GM19240 (cell line): Measurements from ENCODE around the gene FAM177B.

Experiments used
- DNase-seq: peaks from one replicate; pipeline ENCODE4 v3.0.0; 2011; ENCODE audit warnings: low spot score; ENCODE audit not compliant: insufficient read length

FAM177B gene

DNA sequence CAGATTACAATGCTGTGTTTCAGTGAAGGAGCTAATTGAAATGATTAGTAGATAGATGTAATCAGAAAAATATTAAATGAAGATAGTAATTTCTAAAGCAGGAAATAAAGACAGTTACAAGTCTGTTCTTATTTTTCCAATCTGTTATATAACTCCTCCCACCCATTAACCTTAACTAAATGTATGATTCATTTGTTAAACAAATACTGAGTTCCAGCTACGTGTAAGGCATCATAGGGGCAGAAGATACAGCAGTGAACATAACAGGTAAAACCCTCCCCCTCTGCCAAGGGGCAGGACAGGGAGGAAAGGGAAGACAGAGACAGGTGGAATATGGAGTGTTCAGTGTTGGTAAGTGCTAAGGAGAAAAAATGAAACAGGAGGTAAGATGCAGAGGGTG, at the start of gene FAM177B:
Gene FAM177B (plus strand): TSS at position 231 of the 400 bp plus-strand sequence. CDS start 9,344 bp downstream, outside the sequence.
- no peak for DNase-seq

DNA sequence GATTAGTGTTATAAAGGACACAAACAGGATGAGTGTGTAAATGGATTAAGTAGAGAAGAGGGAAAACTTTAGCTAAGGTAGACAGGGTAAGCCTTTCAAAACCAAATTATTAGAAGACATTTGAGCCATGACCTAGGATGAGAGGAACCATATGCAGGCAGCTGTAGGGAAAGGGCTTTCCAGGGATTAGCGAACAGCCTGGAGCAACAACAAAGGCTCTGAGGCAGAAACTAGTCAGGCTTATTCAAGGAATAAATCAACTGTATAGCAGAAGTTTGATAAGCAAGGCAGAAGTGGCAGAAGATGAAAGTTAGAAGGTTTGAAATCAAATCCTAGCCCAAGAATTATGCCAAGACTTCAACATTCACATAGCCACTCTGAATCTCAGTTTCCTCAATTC, 46.0 kb upstream of the FAM177B start:
- DNase-seq, result no peak

DNA sequence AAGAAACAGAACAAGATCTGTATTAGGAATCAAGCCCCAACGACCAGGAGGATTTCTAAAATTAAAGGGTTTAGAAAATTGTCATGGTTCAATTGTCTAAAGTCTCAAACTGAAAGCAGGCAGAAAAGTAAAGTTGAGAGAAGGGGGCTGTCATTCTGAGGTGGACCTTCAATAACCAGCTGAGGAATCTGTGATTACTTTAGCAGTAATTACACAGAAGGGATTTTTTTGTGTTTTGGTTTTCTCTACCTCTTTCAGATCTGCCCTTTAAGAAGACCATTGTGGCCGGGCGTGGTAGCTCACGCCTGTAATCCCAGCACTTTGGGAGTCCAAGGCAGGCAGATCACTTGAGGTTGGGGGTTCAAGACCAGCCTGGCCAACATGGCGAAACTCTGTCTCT, 42.1 kb upstream of the FAM177B start:
- DNase-seq, result no peak

DNA sequence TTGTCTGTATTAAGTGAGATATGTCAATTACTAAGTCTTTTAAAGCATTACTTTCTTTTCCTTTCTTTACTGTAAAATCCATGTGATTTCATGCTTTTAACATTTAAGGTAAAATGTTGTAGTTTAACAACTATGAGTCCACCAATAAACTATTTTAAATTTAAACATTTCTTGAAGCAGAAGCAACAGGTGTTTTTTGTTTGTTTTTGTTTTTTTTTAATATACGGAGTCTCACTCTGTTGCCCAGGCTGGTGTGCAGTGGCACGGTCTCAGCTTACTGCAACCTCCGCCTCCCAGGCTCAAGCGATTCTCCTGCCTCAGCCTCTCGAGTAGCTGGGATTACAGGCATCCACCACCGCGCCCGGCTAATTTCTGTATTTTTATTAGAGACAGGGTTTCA, 40.3 kb upstream of the FAM177B start:
- DNase-seq, result no peak

DNA sequence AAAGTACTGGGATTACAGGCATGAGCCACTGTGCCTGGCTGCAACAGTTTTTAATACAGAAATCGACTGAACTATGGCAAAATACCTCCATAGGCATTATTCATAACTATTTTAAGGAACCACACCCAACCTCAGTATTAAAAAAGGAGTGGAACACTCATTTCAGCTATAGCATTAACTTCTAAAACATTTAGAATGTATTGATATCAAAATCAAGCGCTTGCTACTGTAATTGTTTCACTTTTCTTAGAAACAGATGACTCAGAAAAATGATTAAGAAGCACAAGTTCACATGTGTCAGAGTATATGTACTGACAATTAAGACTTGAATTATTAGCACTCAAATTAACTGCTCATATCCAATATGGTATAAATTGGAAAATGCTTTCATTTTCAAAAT, 39.8 kb upstream of the FAM177B start:
- no peak for DNase-seq

DNA sequence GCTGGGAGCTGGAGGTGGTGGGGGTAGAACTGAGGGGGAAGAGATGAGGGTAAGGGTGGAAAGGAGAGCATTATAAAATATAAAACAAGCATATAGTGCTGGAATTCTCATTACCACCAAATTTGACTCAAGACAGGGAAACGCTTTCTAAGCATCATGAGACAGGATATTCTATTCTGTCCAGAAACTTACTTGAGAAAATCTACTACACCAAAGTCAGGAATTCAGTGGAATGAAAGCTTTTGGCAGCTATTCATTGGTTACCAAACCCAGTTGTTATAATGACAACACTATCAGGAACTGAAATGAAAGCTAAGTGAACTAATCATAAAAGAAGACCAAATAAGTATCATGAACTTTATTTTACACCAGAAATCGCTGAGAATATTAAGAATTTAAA, 39.2 kb upstream of the FAM177B start:
- DNase-seq, result no peak

DNA sequence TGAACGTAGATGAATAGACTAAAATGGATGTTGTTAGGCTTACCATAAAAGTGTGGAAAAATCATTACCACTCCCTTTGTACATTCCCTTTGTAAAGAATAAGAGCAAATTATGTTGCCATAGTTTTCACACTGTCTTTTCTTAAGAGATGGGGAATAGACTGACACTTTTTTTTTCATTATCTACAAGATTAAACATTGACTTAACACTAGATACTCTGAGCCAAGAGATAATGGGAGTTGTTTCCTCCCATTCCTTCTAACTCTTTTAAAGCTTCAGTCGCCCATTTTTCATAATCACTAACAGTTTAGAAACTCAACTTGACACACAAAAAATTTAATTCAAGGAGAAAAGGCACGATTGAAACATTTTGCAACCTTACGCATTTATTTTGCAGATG, 34.8 kb upstream of the FAM177B start:
- no peak for DNase-seq

DNA sequence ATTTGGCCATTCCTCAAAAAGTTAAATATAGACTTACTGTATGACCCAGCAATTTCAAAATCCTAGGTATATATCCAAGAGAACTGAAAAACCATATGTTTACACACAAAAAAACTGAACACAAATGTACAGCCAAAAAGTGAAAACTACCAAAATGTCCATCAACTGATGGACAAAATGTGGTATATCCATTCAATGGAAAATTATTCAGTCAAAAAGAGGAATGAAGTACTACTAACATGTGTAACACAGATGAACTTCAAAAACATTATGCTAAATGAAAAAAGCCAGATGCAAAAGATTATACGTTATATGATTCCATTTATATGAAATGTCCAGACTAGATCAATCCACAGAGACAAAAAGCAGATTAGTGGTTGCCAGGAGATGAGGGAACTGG, 32.7 kb upstream of the FAM177B start:
- no peak for DNase-seq

DNA sequence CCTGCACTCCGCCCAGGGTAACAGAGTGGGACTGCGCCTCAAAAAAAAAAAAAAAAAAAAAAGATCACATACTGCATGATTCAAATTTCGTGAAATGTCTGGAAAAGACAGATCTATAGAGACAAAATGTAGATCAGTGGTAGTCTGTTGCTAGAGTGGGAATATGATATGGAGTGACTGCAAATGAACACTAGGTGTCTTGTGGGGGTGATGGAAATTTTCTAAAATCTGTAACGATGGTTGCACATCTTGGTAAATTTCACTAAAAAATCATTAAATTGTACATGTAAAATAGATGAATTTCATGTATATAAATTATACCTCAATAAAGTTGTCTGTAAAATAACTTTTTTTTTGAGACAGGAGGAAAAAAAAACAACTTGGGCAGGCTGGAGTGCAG, 30.2 kb upstream of the FAM177B start:
- no peak for DNase-seq

DNA sequence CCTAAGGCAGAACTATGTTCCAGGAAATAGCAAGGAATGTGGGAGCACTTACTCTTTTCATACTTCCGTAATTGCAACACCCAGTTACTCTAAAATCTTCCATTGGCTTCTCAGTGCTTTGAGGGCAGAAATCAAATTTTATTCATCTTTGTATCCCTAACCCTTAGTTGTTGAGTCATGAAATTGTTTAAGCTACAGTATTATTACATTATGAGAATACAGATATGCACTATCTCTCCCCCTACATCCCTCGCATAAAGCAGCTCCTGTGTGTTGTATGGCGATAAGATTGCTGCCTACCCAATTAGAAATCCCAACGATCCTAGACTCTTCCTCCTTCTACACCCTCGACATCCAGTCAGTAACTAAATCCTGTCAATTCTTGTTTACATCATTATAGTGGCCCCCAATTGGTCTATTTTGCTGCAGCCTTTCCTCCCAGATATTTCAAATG, 27.3 kb upstream of the FAM177B start:
- DNase-seq, result no peak

DNA sequence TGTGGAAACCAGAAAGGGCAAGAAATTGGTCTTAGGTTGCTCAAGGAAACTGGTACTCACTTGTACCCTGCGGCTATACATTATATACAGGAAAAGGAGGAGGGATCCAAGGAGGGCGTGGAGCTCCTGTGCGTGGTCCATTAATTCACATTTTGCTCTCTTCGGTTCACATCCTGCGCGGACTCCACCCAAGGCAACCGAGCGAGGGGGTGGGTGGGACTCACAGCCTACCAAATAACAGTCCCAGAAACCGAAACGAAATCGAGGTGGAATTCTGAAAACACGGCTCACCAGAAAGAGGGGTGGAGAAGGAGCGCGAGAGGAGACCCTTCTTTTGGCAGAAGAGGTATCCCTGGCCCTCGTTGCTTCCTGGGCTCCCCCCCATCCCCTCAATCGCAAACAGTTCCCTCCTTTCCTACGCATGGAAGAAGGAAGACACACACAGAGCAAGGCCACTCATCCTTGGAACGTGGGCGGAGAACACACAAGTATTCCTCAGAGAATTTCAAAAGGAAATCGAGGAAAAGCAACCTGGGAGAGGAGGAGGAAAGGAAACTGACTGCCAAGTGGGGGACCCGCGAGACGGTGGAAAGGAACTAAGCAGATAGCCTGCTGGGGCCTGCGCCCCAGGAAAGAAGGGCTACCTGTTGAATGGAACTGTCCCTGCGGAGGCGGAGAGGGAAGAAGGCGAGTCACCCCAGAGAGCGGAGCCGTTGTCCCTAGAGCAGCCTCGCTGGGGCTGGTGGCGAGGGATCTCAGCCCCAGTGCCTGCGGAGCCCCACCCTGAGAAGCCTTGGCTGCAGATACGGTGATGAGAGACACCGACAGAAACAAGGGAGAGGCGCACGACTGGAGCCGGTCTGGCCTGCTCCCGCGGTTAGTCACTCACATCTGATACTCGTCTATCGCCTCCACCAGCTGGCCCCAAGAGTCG, 25.4 kb upstream of the FAM177B start:
- DNase-seq, result no peak

DNA sequence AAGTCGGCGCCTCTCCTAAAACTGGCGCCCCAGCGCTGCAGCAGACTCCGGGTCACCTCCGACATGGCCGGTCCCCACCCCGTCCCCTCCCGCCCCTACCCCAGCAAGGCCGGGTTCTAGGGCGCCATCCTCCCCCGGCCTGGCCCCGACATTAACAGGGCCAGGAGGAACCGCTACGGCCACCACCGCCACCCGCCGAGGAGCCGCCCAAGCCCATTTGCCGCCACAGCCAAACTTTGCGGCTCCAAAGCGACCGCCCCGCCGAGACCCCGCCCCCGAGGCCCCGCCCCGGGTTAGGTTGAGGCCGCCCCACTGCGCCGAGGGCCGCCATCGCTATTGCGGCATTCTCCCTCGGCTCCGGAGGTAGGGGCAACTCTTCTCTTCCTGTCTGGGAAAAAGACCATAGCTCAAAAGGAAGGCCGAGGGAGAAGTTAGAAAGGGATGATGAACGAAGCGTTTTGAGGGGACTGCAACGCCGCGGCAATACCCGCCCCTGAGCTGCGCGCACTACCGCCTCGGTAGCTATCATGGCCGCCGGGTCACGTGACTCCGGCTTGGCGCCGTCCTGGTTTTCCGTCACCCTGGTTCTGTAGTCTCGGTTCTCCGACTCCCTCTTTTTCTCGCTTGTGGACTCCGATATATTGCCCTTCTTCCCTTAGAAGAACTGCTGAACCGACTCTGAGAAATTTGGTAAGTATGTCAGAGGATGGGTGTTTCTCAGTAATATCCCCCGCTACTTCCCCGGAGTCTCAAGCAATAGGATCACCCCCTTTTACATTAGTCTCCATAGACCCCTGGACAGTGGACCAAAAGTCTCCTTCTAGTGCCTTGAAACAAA, 24.5 kb upstream of the FAM177B start, which contains the start of the genes AIDA and BROX:
Gene AIDA (minus strand): TSS at position 239 of the 838 bp plus-strand sequence. CDS start 174 bp downstream, at position 65.
Gene BROX (plus strand): TSS at position 312 of the 838 bp plus-strand sequence. CDS start 3,136 bp downstream, outside the sequence.
- DNase-seq, result peak; percentile 58

DNA sequence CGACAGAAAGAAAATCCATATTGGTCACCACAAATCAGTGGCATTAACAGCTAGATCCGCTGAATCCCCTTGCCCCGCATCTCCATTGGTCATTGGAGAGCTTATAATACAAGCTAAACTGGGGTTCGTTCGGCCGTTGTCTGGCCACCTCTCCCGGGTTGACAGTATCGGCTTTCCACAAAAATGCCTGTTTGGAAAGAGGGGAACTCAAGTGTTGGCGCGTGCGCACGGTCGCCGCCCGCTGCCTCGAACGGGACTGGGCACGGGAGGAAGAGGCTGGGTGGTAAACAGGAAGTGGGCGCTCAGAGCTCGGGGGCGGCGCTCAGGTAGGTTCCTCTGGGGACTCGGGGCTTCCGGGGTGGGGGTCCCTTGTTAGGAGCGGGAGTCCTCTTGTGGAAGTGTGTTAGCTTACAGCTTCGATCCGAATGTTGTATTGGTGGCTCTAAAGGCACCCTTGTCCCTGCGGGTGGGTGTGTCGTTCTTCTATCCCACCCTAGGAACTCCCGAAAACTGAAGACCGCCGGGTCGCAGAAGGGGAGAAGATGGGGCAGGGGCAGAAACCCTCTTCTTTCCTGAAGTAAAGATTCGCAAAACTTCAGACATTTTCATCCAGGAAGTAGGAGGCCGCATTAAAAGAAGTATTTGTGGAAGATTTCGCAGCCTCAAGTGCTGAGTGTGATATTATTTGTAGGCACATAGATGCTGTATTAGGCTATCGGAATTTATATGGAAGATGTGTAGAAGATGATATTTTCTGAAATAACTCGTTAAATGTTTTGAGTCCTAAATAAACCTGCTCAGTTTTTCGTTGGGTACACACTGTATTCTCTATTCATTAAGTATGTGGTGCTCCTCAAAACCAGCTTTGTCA, 23.7 kb upstream of the FAM177B start:
- peak; percentile 33 for DNase-seq

DNA sequence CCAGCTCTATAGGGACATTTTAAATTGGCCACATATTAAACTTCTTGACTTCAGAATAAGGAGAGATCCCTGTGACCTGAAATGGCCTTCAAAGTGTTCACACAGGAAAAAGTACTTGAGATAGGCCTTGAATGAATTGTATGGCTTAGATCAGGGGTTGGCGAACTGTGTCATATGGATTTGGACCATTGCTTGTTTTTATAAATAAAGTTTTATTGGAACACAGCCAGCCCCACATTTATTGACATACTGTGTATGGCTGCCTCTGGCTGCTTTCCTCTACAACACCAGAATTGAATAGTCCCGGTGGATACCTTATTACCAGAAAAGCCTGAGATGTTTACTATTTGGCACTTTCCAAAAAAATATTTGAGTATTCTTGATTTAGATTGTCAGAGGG, 20.6 kb upstream of the FAM177B start:
- DNase-seq, result no peak

DNA sequence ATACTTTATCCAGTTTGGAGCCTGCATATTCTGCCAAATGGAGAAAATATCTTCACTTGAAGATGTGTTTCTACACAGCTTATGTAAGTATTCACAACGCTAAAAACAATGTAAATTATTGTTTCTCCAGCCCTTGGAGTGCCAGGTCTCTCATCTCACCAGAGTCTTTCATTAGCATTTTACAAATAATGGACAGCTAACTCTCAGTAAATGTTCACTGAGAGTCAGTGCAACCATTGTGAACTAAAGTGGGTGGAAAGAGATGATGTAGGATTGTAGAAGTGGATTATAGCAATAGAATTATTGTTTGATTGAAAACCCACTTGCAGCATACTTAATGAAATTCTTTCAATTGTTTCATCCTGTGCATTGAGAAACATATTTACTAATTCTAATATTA, 8.3 kb upstream of the FAM177B start:
- DNase-seq, result no peak

DNA sequence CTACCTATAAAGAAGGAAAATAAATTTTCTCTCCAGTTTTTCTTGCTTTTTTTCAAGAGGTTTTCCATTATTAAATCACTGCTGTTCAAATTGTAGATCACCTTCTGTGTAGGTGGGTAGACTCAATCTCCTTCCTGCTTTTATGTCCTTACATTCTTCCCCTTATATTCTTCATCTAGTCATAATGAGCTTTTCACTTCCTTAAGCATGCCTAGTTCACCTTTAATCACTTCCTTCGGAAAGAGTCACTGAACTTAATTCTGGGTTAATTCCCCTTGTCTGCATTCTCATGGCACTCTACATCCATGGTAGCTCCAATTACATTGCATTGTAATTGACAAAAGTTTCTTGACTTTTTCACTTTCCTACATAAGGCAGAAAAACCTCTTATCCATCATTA, 6.1 kb upstream of the FAM177B start:
- no peak for DNase-seq

DNA sequence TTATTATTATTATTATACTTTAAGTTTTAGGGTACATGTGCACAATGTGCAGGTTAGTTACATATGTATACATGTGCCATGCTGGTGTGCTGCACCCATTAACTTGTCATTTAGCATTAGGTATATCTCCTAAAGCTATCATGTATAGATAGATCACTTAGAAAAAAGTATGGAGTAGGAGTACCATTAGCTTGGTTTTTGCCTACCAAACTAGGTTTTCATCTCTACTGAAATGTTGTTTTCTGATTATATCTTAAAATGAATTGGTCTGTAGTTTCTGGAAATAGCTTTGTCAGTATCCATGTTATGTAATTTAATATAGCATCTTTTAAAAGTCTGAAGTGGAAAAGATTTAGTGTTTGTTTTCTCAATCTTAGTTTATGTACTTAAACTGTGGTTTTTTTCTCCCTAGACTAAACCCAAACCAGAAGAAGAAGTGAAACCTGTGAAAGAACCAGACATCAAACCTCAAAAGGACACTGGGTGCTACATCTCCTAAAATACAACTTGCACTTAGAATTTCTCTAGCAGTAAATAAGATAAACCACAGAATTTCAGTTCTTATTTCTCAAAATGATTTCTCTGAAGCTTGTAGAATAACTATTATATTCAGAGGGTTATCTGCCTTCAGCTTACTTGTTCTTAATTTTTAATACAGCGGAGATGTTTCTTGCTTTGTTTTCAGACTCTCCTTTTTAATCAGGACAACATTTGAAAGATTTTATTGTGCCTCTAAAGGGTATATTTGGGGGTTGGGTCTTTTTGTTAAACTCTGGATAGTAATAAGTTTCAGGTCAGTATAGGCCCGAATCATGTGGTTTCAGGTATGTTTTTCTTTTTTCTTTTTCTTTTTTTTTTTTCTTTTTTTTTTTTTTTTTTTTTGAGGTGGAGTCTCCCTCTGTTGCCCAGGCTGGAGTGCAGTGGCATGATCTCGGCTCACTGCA, 4.5 kb upstream of the FAM177B start:
- peak; percentile 41 for DNase-seq

DNA sequence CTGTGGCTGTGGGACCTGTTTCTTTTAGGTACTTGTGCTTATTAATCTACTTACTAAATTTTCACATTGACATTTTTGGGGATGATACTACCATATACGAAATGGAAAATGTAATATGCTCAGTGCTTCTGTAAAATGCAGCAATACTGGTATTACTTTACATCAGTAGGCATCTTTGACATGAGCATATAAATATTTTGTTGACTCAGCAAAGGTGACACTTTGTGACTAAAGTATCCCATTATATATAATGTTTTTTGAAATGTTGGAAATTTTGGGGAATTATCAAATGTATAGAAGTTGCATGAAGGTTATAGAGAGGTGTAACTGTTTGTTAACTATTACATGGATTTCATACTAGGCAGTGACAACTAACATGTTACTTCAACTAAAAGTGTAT, 2.3 kb upstream of the FAM177B start:
- no peak for DNase-seq

DNA sequence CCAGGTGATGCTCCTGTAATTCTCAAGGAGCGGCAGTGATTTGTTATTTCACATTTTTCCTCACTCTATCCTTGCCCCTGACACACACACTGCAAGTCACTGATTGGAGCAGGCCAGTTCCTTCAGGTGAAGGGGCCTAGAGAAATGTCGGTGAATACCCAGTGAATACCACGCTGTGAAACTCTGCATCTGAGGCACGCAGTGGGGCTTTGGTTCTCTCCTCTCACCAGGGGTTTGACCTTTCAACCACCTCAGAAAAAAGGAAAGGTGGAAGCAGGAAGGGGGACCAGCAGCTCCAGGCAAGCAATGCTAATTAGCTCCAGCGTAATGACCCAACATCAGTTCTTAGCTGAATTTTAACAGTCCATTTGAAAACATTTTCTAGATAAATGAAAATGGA, 532 bp upstream of the FAM177B start:
- DNase-seq, result no peak

DNA sequence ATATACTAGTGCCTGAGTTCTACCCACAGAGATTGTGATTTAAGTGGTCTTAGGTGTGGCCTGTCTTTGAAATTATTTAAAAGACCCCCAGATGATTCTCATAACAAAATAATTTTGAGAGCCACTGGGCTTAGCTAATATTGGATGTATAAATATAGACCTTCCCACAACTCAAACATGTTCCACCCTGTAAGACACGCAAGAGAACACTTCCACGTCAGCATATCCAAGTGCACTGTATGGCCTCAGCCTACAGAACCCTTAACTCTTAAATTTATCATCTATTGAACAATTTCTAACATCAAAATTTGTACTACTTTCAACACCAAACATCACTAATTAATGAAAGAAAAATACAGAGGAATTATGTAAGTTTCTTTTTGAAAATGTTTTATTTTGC, 2.5 kb downstream of the FAM177B start:
- no peak for DNase-seq
